IMR-90 (cell line): Measurements from ENCODE around the gene AHNAK. TPM values are rescaled to one million over a fixed set of nuclear protein-coding genes. Genes with fewer than 3 reads are reported as not detected.
A peak's percentile ranks its signal among the peaks of the same experiment; 100 is the strongest.

Source experiments
- ATAC-seq: fragments of 200-7000 bp; cut with Tn5 transposase; 2 replicates; pipeline ENCODE4 v1.9.1; 2020; ENCODE audit warnings: low read depth, mild to moderate bottlenecking, moderate library complexity
- BruUV-seq: library from RNA; stranded (reverse); fragments of 400-500 nt; replicated peaks from 2 replicates; lab custom pipeline; 2021; lab: Mats Ljungman, UMichigan
- CTCF ChIA-PET: fragments of 300-600 bp; formaldehyde crosslinking; extraction: SDS; loops from one replicate; lab custom pipeline; 2021; ENCODE audit warnings: antibody characterized with exemption; lab: Yijun Ruan, JAX
- POLR2A ChIA-PET: fragments of 300-600 bp; sonication (Branson Sonifier 250); formaldehyde crosslinking; loops from one replicate; lab custom pipeline; 2022; ENCODE audit warnings: antibody characterized with exemption; ENCODE audit not compliant: unreplicated experiment; lab: Charles Lee
- DNase-seq: peaks from one replicate; pipeline ENCODE4 v3.0.0; 2013
- H2AFZ ChIP-seq: replicated peaks from 2 replicates; pipeline ENCODE3; 2013; ENCODE audit warnings: low read length, mild to moderate bottlenecking; ENCODE audit not compliant: poor library complexity
- H2AK5ac ChIP-seq: 2 replicates; pipeline ENCODE4 v1.6.1; 2013; ENCODE audit warnings: low read depth, low read length, inconsistent platforms
- H2AK9ac ChIP-seq: replicated peaks from 2 replicates; pipeline ENCODE3; 2013; ENCODE audit warnings: mild to moderate bottlenecking, low read depth, low read length, moderate library complexity; ENCODE audit not compliant: poor library complexity
- H2BK120ac ChIP-seq: 2 replicates; pipeline ENCODE4 v1.6.1; 2013; ENCODE audit warnings: low read depth, low read length, inconsistent platforms
- H2BK15ac ChIP-seq: 3 replicates; pipeline ENCODE4 v1.6.1; 2013; ENCODE audit warnings: low read depth, low read length, inconsistent platforms
- H2BK20ac ChIP-seq: 2 replicates; pipeline ENCODE4 v1.6.1; 2013; ENCODE audit warnings: low read depth, mild to moderate bottlenecking, inconsistent platforms, low read length, moderate library complexity
- H2BK5ac ChIP-seq: 2 replicates; pipeline ENCODE4 v1.6.1; 2013; ENCODE audit warnings: mild to moderate bottlenecking, low read depth, low read length, inconsistent platforms; ENCODE audit not compliant: poor library complexity, severe bottlenecking
- H3K14ac ChIP-seq: replicated peaks from 2 replicates; pipeline ENCODE4 v1.6.1; 2013; ENCODE audit warnings: low read depth, low read length, inconsistent platforms
- H3K18ac ChIP-seq: 2 replicates; pipeline ENCODE4 v1.6.1; 2013; ENCODE audit warnings: low read depth, low read length, control low read depth
- H3K23ac ChIP-seq: 2 replicates; pipeline ENCODE4 v1.6.1; 2013; ENCODE audit warnings: low read depth, low read length, inconsistent platforms
- H3K27ac ChIP-seq: 2 replicates; pipeline ENCODE4 v1.5.1; 2013; ENCODE audit warnings: mild to moderate bottlenecking, control low read depth, low read length; ENCODE audit not compliant: insufficient read depth
- H3K27me3 ChIP-seq: 2 replicates; pipeline ENCODE4 v1.6.1; 2013; ENCODE audit warnings: low read length; ENCODE audit not compliant: control insufficient read depth, insufficient read depth
- H3K36me3 ChIP-seq: 2 replicates; pipeline ENCODE4 v1.6.1; 2013; ENCODE audit warnings: low read length, mixed read lengths; ENCODE audit not compliant: control insufficient read depth, insufficient read depth
- H3K4ac ChIP-seq: 2 replicates; pipeline ENCODE4 v1.6.1; 2013; ENCODE audit warnings: low read depth, low read length, inconsistent platforms
- H3K4me1 ChIP-seq: 2 replicates; pipeline ENCODE4 v1.6.1; 2013; ENCODE audit warnings: low read length, mixed read lengths; ENCODE audit not compliant: control insufficient read depth, insufficient read depth
- H3K4me2 ChIP-seq: 2 replicates; pipeline ENCODE4 v1.6.1; 2013; ENCODE audit warnings: low read depth, mild to moderate bottlenecking, control low read depth, low read length, moderate library complexity
- H3K4me3 ChIP-seq: 2 replicates; pipeline ENCODE4 v1.5.1; 2013; ENCODE audit warnings: low read depth, mild to moderate bottlenecking, control low read depth, low read length, moderate library complexity; ENCODE audit not compliant: insufficient read depth
- H3K56ac ChIP-seq: 2 replicates; pipeline ENCODE4 v1.6.1; 2013; ENCODE audit warnings: low read length, inconsistent platforms; ENCODE audit not compliant: insufficient read depth; ENCODE audit errors: extremely low read depth
- H3K79me1 ChIP-seq, 2 experiments: 2 replicates each; pipeline ENCODE4 v1.6.1; 2013; ENCODE audit warnings: low read length in 2 of 2, inconsistent platforms in 1 of 2, low read depth in 1 of 2
- H3K9ac ChIP-seq: 2 replicates; pipeline ENCODE4 v1.6.1; 2013; ENCODE audit warnings: low read depth, low read length, control low read depth
- H3K9me1 ChIP-seq: 2 replicates; pipeline ENCODE4 v1.6.1; 2013; ENCODE audit warnings: low read length, inconsistent platforms; ENCODE audit not compliant: insufficient read depth
- H3K9me3 ChIP-seq: 2 replicates; pipeline ENCODE4 v1.6.1; 2013; ENCODE audit warnings: low read length; ENCODE audit not compliant: control insufficient read depth, insufficient read depth
- H4K20me1 ChIP-seq: 2 replicates; pipeline ENCODE4 v1.6.1; 2013; ENCODE audit warnings: low read length, inconsistent platforms; ENCODE audit not compliant: insufficient read depth
- H4K5ac ChIP-seq: 2 replicates; pipeline ENCODE4 v1.6.1; 2013; ENCODE audit warnings: mild to moderate bottlenecking, low read depth, low read length, control low read depth
- H4K8ac ChIP-seq, 2 experiments: 2 replicates each; pipeline ENCODE4 v1.6.1; 2013; ENCODE audit warnings: low read depth in 2 of 2, low read length in 2 of 2, control low read depth in 1 of 2, inconsistent platforms in 1 of 2
- H4K91ac ChIP-seq: 2 replicates; pipeline ENCODE4 v1.6.1; 2013; ENCODE audit warnings: low read depth, low read length, inconsistent platforms; ENCODE audit not compliant: insufficient read depth
- FOS ChIP-seq: fragments of 150-350 bp; IDR thresholded peaks from 2 replicates; pipeline ENCODE4 v1.6.1; 2016; ENCODE audit warnings: low read depth, low read length
- MAFK ChIP-seq: IDR thresholded peaks from 2 replicates; pipeline ENCODE4 v1.6.1; 2012; ENCODE audit warnings: low read depth, low read length, improper control_type of control experiment
- SMC3 ChIP-seq: fragments of 150-350 bp; IDR thresholded peaks from 2 replicates; pipeline ENCODE4 v1.6.1; 2016; ENCODE audit warnings: low read depth, mild to moderate bottlenecking, antibody characterized with exemption, low read length, moderate library complexity
- WGBS, 2 experiments: methylation state at CpG; one replicate each; pipeline versions ENCODE4 v1.1.5 to v1.1.7; 2013; ENCODE audit warnings: missing lambda C conversion rate in 2 of 2; ENCODE audit not compliant: insufficient read length in 1 of 2; ENCODE audit errors: extremely low coverage in 2 of 2; 5-methylcytosine and 5-hydroxymethylcytosine counted together
- dilution Hi-C: fragments of 300-500 bp; cut with HindIII; formaldehyde crosslinking; loops from one replicate; pipeline ENCODE4 v1.14.3; 2018; ENCODE audit warnings: low sequenced_read_pairs; ENCODE audit not compliant: unreplicated experiment
- in situ Hi-C: fragments of 300-500 bp; cut with MboI; formaldehyde crosslinking; loops from 3 replicates; pipeline ENCODE4 v1.14.3; 2019; ENCODE audit warnings: low sequenced_read_pairs, inconsistent platforms, mixed read lengths
- intact Hi-C: fragments of 100-400 bp; cut with micrococcal nuclease; formaldehyde crosslinking; loops from 2 replicates; pipeline ENCODE4 v1.10.0; 2022
- polyA plus RNA-seq, 3 experiments: library from polyadenylated mRNA; depleted of rRNA; stranded (reverse); fragments of >200 nt; gene quantifications; 2 replicates each; pipeline ENCODE4 v1.2.3, GENCODE V29; 2012; ENCODE audit warnings: low replicate concordance in 1 of 3
- total RNA-seq: library from RNA; depleted of rRNA; stranded (reverse); fragments of >200 nt; gene quantifications from 2 replicates; pipeline ENCODE4 v1.2.3, GENCODE V29; 2012

AHNAK gene
- total and polyA plus RNA-seq, 2 of the 4 experiments (the other 2 are of a cell fraction), result 95.1 to 695 TPM

DNA sequence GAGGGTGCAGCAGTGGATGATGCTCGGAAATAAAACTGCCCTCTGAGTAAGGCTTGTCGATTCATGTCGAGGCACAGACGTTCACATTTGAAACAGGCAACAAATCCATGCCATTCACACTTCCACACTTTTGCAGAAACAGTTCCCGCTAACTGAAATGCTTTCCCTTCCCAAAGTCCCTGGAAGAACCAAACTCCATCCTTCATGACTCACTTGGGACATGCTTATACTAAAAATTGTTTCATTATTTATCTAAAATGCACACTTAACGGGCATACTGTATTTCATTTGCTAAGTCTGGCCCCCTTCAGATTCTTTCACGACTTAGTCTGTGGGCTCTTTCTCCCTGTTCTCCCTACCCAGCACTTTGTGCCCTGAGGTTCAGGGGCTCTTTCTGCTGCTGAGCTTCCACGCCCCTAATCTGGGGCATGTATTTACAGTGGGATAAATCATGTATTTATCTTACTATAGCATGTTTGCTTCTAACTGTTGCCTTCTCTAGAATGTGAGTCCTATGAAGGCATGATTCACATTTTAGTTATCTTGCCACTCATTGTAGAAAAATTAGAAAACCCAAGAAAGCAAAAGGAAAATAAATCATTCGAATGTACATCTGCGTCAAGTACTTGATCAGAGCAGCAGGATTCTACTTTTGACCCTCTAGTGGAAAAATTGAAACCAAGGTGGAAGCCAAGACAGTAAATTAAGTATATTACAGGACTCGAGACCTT lies 115.3 kb downstream of the AHNAK start:
- Histone ChIP-seq H3K18ac (peak overlapping the region; percentile 95), H3K14ac (peak overlapping the region; percentile 72), H3K36me3 (no peaks in the 10 kb centered on the region), H2AK9ac (peak overlapping the region; percentile 19), H4K8ac (peak overlapping the region; percentile 54 to 79), H3K23ac (peak overlapping the region; percentile 84), H3K4me2 (peak overlapping the region; percentile 83), H2BK120ac (peak overlapping the region; percentile 95), H3K27me3 (no peaks in the 10 kb centered on the region), H2BK20ac (peak overlapping the region; percentile 98), H3K79me1 (peaks cover 0 to 30% of the 10 kb centered on the region in 2 experiments; a peak in 2 of 4 replicates), H4K20me1 (no peaks in the 10 kb centered on the region), H4K5ac (peak overlapping the region; percentile 82), H3K4me3 (no peak overlapping the region), H3K27ac (peak overlapping the region; percentile 92), H2BK5ac (peak overlapping the region; percentile 87), H3K56ac (peak overlapping the region; percentile 65), H2AK5ac (peak overlapping the region; percentile 71), H3K4ac (peak overlapping the region; percentile 95), H3K4me1 (peaks cover 32% of the 10 kb centered on the region), H3K9me1 (peaks cover 28% of the 10 kb centered on the region), H2AFZ (peak overlapping the region; percentile 51), H3K9ac (peak overlapping the region; percentile 54), H3K9me3 (no peaks in the 10 kb centered on the region), H2BK15ac (peak overlapping the region; percentile 89; the same call in 2 of the 3 replicates), H4K91ac (peak overlapping the region; percentile 94)
- POLR2A ChIA-PET, result no interaction called here
- intact Hi-C loops (loop anchor here (2.0 kb wide), 1 partner anchor 79 kb away; no protein-coding TSS in a partner anchor), in situ Hi-C loops (no loop called here), dilution Hi-C loops (no loop called here)
- WGBS, 2 experiments, result 0% methylated on average over 3 of the region's 11 CpGs; no CpG with 5 or more reads in 1 of the 2 experiments
- TF ChIP-seq SMC3 (no peak), MAFK (no peak), FOS (peak; percentile 74)
- CTCF ChIA-PET, result interaction anchor here (1.3 kb wide), 1 partner anchor 111 kb away, joined by 3 read pairs; no protein-coding TSS in a partner anchor
- DNase-seq (peak; percentile 92), ATAC-seq (peak; percentile 77)
- BruUV-seq, result no TSS peak
